Mucosa of descending colon (tissue), 3 donors: ENCODE data around the gene MTA2. TPM values are rescaled to one million over a fixed set of nuclear protein-coding genes. Genes with fewer than 3 reads are reported as not detected.

ENCODE experiments used
- ATAC-seq: fragments of 200-7000 bp; cut with Tn5 transposase; one replicate; pipeline ENCODE4 v1.9.1; 2020; ENCODE audit warnings: mild to moderate bottlenecking, moderate library complexity
- DNase-seq, 3 donors: peaks; one replicate each; pipeline ENCODE4 v3.0.0-alpha.2; 2020
- H3K36me3 ChIP-seq: fragments of 200-600 bp; one replicate; pipeline ENCODE4 v1.8.0; 2021; ENCODE audit warnings: low read depth, mild to moderate bottlenecking
- H3K4me1 ChIP-seq: fragments of 200-600 bp; one replicate; pipeline ENCODE4 v1.8.0; 2021; ENCODE audit warnings: low read depth, mild to moderate bottlenecking
- H3K4me3 ChIP-seq: fragments of 200-600 bp; one replicate; pipeline ENCODE4 v1.8.0; 2021; ENCODE audit warnings: mild to moderate bottlenecking
- H3K9me3 ChIP-seq: fragments of 200-600 bp; one replicate; pipeline ENCODE4 v1.8.0; 2021; ENCODE audit warnings: mild to moderate bottlenecking
- intact Hi-C, 2 donors: fragments of 100-400 bp; cut with DNase I in 1 of 2; cut with micrococcal nuclease in 1 of 2; formaldehyde crosslinking; loops; one replicate each; pipeline versions ENCODE4 v1.11.0 to v1.11.1; 2022; cut with DNase I, micrococcal nuclease
- total RNA-seq, 3 donors: library from RNA; stranded (reverse); fragmentation: NEBNext Ultra II Directional in 2 of 3; extraction: Animal tissue kit (Norgen Biotek cat#: 25700) in 2 of 3; gene quantifications; one replicate each; pipeline versions ENCODE4 v1.2.1 to v1.2.4, GENCODE V29; 2021 to 2023
- TF ChIP-seq, protein P1 (sequence below): fragments of 200-600 bp; IDR thresholded peaks from one replicate; pipeline ENCODE4 v1.8.0; 2022; ENCODE audit warnings: antibody characterized with exemption, mild to moderate bottlenecking
- donor health status: DM: no; HTN: no; CAD: no; lungs with moderate emphysema.
- donor health status: DM: no; HTN: no; CAD: no.
- donor health status: DM: no; HTN: yes; CAD: no.

Gene MTA2
- total RNA-seq, 3 donors from 2014 or later, result 70.7 to 92.1 (median 89.6) TPM

DNA sequence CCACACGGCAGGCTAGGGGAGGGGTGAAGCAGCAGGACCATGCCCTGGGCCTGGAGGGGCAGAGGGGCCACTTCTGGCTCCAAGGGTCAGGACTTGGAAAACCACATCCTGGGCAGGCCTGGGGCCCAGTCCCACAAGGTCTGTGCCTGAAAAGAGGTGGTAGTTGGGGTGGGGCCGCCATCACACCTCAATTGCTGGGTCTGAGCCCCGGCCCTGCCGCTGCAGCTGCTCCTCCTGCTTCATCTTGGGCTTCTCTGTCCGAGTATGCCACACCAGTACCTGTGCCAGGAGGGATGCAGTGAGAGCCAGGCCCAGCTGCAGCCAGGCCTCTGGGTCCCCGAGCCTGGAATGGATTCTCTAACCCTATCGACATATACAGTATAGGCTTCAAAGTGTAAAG lies 13.9 kb upstream of the MTA2 start:
- no peak for ATAC-seq
- H3K4me1 ChIP-seq, result peaks cover 14% of the 10 kb centered on the region
- no peaks in the 10 kb centered on the region for H3K36me3 ChIP-seq
- H3K9me3 ChIP-seq, result no peaks in the 10 kb centered on the region
- TF ChIP-seq, protein P1, sequence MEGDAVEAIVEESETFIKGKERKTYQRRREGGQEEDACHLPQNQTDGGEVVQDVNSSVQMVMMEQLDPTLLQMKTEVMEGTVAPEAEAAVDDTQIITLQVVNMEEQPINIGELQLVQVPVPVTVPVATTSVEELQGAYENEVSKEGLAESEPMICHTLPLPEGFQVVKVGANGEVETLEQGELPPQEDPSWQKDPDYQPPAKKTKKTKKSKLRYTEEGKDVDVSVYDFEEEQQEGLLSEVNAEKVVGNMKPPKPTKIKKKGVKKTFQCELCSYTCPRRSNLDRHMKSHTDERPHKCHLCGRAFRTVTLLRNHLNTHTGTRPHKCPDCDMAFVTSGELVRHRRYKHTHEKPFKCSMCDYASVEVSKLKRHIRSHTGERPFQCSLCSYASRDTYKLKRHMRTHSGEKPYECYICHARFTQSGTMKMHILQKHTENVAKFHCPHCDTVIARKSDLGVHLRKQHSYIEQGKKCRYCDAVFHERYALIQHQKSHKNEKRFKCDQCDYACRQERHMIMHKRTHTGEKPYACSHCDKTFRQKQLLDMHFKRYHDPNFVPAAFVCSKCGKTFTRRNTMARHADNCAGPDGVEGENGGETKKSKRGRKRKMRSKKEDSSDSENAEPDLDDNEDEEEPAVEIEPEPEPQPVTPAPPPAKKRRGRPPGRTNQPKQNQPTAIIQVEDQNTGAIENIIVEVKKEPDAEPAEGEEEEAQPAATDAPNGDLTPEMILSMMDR, result no peak
- intact Hi-C loops, result no loop called here
- H3K4me3 ChIP-seq, result no peak overlapping the region
- no peak for DNase-seq

DNA sequence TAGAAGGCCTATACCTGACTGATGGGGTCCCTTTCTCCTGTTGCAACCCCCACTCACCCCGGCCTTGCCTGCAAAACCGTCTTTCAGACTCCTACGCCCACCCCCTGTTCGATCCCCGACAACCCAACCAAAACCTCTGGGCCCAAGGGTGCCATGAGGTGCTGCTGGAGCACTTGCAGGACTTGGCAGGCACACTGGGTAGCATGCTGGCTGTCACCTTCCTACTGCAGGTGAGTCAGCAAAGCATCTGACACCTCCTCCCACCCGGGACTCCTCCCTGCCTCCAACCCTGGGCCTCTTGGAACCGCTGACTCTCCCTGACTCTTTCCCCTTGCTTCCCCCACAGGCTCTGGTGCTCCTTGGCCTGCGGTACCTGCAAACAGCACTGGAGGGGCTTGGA lies 12.6 kb upstream of the MTA2 start:
- TF ChIP-seq, protein P1, result no peak
- ATAC-seq (no peak), DNase-seq (no peak)
- intact Hi-C loops, result no loop called here
- Histone ChIP-seq H3K9me3 (no peaks in the 10 kb centered on the region), H3K36me3 (no peaks in the 10 kb centered on the region), H3K4me1 (peaks cover 14% of the 10 kb centered on the region), H3K4me3 (no peak overlapping the region)

DNA sequence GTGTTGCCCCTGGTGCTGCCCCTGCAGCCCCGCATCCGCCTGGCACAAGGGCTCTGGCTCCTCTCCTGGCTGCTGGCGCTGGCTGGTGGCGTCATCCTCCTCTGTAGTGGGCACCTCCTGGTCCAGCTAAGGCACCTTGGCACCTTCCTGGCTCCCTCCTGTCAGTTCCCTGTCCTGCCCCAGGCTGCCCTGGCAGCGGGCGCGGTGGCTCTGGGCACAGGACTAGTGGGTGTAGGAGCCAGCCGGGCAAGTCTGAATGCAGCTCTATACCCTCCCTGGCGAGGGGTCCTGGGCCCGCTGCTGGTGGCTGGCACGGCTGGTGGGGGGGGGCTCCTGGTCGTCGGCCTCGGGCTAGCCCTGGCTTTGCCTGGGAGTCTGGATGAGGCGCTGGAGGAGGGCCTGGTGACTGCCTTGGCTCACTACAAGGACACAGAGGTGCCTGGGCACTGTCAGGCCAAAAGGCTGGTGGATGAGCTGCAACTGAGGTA lies 11.7 kb upstream of the MTA2 start:
- Histone ChIP-seq H3K9me3 (no peaks in the 10 kb centered on the region), H3K4me3 (no peak overlapping the region), H3K4me1 (peaks cover 14% of the 10 kb centered on the region), H3K36me3 (no peaks in the 10 kb centered on the region)
- no peak for DNase-seq
- intact Hi-C loops, result no loop called here
- peak; percentile 2 for ATAC-seq
- TF ChIP-seq, protein P1, result no peak

GRCh38 chr11:62612366-62613290 lies 11.0 kb upstream of the MTA2 start, which contains the start of the genes EML3 and ROM1:
Gene EML3 (minus strand): TSS chr11:62612775. CDS start chr11:62612457, 318 bp downstream.
Gene ROM1 (plus strand): TSS chr11:62613257. CDS start chr11:62613282, 25 bp downstream.
- Histone ChIP-seq H3K4me3 (peak within 1 kb of the TSS; percentile 68), H3K4me1 (peaks cover 14% of the 10 kb centered on the region), H3K36me3 (no peaks in the 10 kb centered on the region), H3K9me3 (no peaks in the 10 kb centered on the region)
- peak; percentile 88 to 94 (median 91) for DNase-seq
- TF ChIP-seq, protein P1, result peak; percentile 91
- intact Hi-C loops, result no loop called here
- ATAC-seq, result peak; percentile 86

GRCh38 chr11:62611705-62612365 lies 10.2 kb upstream of the MTA2 start:
- TF ChIP-seq, protein P1, result no peak
- Histone ChIP-seq H3K36me3 (no peaks in the 10 kb centered on the region), H3K4me3 (peak overlapping the region; percentile 68), H3K9me3 (no peaks in the 10 kb centered on the region), H3K4me1 (peaks cover 14% of the 10 kb centered on the region)
- DNase-seq, result peak; percentile 51 to 69 (median 66)
- peak; percentile 19 for ATAC-seq
- intact Hi-C loops, result no loop called here
